Activated CD4-positive, alpha-beta memory T cell treated with anti-CD3 and anti-CD28 coated beads, Interleukin-2, amount 10 ng/mL, durations not matched to agents 7 days and 5 days (primary cell): ENCODE measurements around the gene WRNIP1. TPM values are rescaled to one million over a fixed set of nuclear protein-coding genes. Genes with fewer than 3 reads are reported as not detected.

Source experiments
- CTCF ChIA-PET: fragments of 350-600 bp; sonication (Branson Sonifier 250); formaldehyde crosslinking; loops from one replicate; lab custom pipeline; 2021; ENCODE audit warnings: antibody characterized with exemption, inconsistent platforms; lab: Charles Lee
- POLR2A ChIA-PET: fragments of 350-600 bp; sonication (Branson Sonifier 250); formaldehyde crosslinking; loops from one replicate; lab custom pipeline; 2021; ENCODE audit warnings: antibody characterized with exemption; lab: Charles Lee
- DNase-seq: peaks from one replicate; pipeline ENCODE4 v3.0.0-alpha.2; 2020
- H3K27ac Mint-ChIP-seq: one replicate; pipeline ENCODE4 v1.8.0; 2021; ENCODE audit warnings: mild to moderate bottlenecking, mixed read lengths
- H3K27me3 Mint-ChIP-seq: one replicate; pipeline ENCODE4 v1.8.0; 2021; ENCODE audit warnings: mixed read lengths
- H3K36me3 Mint-ChIP-seq: one replicate; pipeline ENCODE4 v1.8.0; 2021; ENCODE audit warnings: low read depth, mixed read lengths
- H3K4me1 Mint-ChIP-seq: one replicate; pipeline ENCODE4 v1.8.0; 2021; ENCODE audit warnings: mixed read lengths
- H3K4me3 Mint-ChIP-seq: one replicate; pipeline ENCODE4 v1.8.0; 2021; ENCODE audit warnings: mild to moderate bottlenecking, mixed read lengths
- H3K9me3 Mint-ChIP-seq: one replicate; pipeline ENCODE4 v1.8.0; 2021; ENCODE audit warnings: mixed read lengths
- total RNA-seq, 2 experiments: library from RNA; stranded (reverse); gene quantifications; one replicate each; pipeline ENCODE4 v1.2.3, GENCODE V29; 2021

Gene WRNIP1
- total RNA-seq, 2 experiments from 2014 or later, result 39.6 to 42.1 TPM

DNA sequence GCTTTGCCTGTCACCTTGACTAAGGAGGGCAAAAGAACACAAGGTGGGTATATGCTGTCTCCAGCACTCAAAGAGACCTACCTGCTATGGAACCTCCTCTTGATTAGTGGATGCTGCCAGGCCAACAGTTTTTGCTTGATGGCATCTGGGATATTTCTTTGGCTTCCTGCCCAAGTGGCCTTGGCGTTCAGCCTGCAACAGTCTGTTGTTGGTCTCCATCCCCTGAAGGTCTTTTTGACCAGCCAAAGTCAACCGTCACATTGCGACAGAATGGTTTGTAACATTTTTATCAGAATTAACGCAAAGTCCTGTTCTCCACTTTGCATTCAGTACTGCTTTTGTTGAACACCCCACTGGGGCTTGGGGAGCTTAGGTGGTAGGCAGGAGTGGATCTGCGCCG is 39.3 kb downstream of the WRNIP1 start:
- Mint-ChIP-seq H3K27me3 (no peaks in the 10 kb centered on the region), H3K27ac (no peak overlapping the region), H3K36me3 (no peaks in the 10 kb centered on the region), H3K4me1 (peaks cover 16% of the 10 kb centered on the region), H3K4me3 (no peak overlapping the region), H3K9me3 (no peaks in the 10 kb centered on the region)
- POLR2A ChIA-PET, result no interaction called here
- CTCF ChIA-PET, result no interaction called here
- no peak for DNase-seq

DNA sequence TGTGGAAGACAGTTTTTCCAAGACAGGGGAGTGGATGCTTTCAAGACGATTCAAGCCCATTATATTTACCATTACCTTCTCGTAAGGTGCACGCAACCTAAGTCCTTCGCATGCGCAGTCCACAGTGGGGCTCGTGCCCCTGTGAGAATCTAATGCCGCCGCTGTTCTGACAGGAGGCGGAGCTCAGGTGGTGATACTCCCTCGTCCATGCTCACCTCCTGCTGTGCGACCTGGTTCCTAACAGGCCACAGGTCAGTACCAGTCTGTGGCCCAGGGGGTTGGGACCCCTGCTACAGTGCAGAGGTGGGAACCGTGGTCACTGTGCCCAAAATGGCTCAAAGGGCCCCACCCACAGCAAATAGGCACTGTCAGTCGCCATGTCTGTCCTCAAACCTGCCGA is 39.8 kb downstream of the WRNIP1 start:
- ChIA-PET CTCF (no interaction called here), POLR2A (no interaction called here)
- peaks cover 16% of the 10 kb centered on the region for H3K4me1 Mint-ChIP-seq
- H3K27me3 Mint-ChIP-seq, result no peaks in the 10 kb centered on the region
- H3K36me3 Mint-ChIP-seq, result no peaks in the 10 kb centered on the region
- H3K27ac Mint-ChIP-seq, result no peak overlapping the region
- no peak for DNase-seq
- no peaks in the 10 kb centered on the region for H3K9me3 Mint-ChIP-seq
- no peak overlapping the region for H3K4me3 Mint-ChIP-seq

DNA sequence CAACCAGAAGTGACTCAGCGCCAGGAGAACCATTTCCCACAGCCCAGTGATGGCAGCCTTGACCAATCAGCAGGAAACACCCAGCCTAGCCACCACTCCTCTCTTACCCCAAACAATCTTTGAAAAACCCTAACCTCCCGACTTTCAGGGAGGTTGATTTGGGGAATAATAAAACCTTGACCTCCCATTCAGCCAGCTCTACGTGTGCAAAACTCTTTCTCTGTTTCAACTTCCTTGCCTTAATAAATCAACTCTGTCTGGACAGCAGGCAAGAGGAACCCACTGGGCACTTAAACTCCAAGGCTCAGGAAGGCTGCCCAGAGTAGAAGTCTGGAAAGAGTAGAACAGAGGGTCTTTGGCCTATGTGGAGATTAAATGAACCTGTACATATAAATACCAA is 41.5 kb downstream of the WRNIP1 start:
- no peak for DNase-seq
- Mint-ChIP-seq H3K36me3 (no peaks in the 10 kb centered on the region), H3K9me3 (no peaks in the 10 kb centered on the region), H3K4me3 (no peak overlapping the region), H3K4me1 (peaks cover 18% of the 10 kb centered on the region), H3K27me3 (no peaks in the 10 kb centered on the region), H3K27ac (no peak overlapping the region)
- CTCF ChIA-PET, result no interaction called here
- POLR2A ChIA-PET, result no interaction called here

DNA sequence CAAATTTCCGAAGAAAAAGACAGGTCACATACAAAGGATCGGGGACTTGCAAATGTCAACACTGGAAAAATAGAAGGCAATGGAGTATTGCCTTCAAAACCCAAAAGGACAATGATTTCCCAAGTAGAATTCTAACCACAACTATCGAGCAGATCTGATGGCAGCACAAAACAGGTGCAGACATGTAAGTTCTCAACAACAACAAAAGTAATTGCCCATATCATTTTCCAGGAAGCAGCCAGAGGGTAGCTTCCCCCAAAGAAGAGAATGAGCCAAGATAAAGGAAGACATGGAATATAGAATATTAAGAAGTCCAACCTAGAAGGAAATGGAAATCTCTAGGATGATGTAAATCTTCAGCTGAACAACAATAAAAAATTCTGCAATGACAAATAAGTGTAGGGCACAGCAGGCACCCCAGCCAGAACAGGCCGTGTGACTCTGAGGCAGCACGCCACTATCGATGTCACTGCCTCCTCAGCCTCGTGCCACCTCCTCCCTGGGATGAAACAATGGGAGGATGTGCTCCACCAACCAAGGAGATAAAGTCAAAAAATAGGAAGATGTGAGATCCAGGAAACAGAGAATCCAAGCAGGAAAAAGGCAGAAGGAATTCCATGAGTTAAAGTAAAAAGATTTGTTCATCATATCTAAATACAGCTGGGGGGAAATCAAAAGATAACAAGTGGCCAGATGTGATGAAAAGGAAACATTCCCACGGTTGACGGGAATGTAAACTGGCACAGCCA is 42.3 kb downstream of the WRNIP1 start:
- DNase-seq, result no peak
- Mint-ChIP-seq H3K27me3 (no peaks in the 10 kb centered on the region), H3K4me3 (no peak overlapping the region), H3K36me3 (no peaks in the 10 kb centered on the region), H3K27ac (no peak overlapping the region), H3K4me1 (peaks cover 18% of the 10 kb centered on the region), H3K9me3 (peaks cover 2% of the 10 kb centered on the region)
- POLR2A ChIA-PET, result no interaction called here
- CTCF ChIA-PET, result no interaction called here

DNA sequence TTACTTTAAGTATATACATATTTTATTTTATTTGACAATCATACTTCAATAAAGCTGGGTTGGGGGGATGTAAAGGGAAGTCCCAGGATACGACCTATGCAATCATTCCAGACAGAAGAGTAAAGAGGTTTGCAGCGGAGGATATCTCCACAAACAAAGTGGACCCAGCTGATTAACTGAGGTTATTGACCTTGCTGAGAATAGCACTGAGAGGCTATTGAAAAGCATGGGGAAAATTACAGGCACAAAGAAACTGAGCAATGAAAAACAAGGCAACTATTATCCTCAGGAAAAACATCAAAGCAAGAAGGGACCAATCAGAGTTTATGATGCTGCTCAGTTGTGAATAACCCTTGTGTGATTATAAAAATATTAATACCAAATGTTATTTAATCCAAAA is 43.8 kb downstream of the WRNIP1 start:
- no peak for DNase-seq
- ChIA-PET POLR2A (no interaction called here), CTCF (interaction anchor here (1.4 kb wide), 1 partner anchor 18 kb away, joined by 4 read pairs; no protein-coding TSS in a partner anchor)
- Mint-ChIP-seq H3K36me3 (no peaks in the 10 kb centered on the region), H3K4me3 (no peak overlapping the region), H3K27me3 (no peaks in the 10 kb centered on the region), H3K27ac (no peak overlapping the region), H3K9me3 (peaks cover 5% of the 10 kb centered on the region), H3K4me1 (peaks cover 18% of the 10 kb centered on the region)

DNA sequence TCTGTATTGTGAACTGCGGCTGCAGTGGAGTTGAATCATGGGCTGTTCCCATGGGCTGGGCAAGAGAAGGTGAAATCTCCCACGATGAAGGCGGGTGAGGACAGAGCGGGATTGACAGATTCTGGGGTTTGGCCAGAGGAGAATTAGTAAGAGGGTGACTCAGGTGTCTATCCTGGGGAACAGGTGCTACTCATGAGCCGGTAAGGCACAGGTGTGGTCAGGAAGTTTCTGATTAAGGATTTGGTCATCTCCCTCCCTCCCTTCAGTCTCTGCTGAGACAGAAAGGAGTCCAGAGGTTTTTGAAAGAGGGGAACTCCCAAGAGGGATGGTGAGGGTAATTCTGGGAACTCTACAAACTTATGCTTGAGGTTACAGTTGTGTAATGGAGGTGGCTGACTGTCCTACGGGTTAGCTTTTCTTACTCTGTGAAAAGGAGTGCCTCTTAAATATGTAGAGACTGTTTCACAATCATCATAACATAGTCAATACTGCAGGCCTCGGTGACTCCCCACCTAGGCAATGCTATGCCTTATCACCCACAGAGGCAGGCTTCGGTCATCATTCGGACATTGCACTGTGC is 45.0 kb downstream of the WRNIP1 start:
- ChIA-PET CTCF (interaction anchor here (1.0 kb wide), 1 partner anchor 15 kb away, joined by 3 read pairs; no protein-coding TSS in a partner anchor), POLR2A (no interaction called here)
- no peaks in the 10 kb centered on the region for H3K27me3 Mint-ChIP-seq
- H3K4me3 Mint-ChIP-seq, result no peak overlapping the region
- no peak for DNase-seq
- H3K36me3 Mint-ChIP-seq, result peaks cover 1% of the 10 kb centered on the region
- H3K4me1 Mint-ChIP-seq, result peaks cover 18% of the 10 kb centered on the region
- H3K27ac Mint-ChIP-seq, result no peak overlapping the region
- peaks cover 8% of the 10 kb centered on the region for H3K9me3 Mint-ChIP-seq

DNA sequence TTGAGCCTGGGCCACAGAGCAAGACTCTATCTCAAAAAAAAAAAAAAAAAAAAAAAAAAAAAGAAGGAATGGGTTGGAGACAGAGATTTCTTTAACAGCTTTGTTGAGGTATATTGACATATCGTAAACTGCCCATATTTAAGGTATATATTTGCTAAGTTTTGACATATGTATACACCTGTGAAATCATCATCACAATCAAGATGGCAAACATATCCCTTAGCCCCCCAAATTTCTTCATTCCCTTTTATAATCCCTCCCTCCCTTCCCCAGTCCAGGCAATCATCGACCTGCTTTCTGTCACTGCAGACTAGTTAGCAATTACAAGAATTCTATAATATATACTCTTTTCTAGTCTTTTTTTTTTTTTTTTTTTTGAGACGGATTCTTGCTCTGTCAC is 47.5 kb downstream of the WRNIP1 start:
- DNase-seq, result no peak
- H3K27ac Mint-ChIP-seq, result no peak overlapping the region
- no peaks in the 10 kb centered on the region for H3K27me3 Mint-ChIP-seq
- H3K9me3 Mint-ChIP-seq, result peaks cover 30% of the 10 kb centered on the region
- no peak overlapping the region for H3K4me3 Mint-ChIP-seq
- H3K36me3 Mint-ChIP-seq, result peaks cover 26% of the 10 kb centered on the region
- peaks cover 17% of the 10 kb centered on the region for H3K4me1 Mint-ChIP-seq
- CTCF ChIA-PET, result no interaction called here
- POLR2A ChIA-PET, result no interaction called here

DNA sequence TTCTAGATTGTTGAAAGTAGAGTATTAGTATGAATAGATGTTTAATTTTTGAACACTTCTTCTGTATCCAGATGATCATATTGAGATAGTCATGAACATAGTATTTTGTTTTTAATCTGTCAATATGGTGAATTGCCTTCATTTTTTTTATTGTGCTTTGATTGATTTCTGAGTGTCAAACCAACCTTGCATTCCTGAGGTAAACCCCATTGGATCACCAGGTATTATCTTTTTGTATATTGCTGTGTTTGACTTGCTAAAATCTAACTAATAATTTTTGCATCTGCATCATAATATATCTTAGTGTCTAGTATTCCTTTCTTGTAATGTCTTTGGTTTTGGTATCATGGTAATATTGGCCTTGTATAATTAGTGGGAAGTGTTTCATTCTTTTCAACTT is 51.0 kb downstream of the WRNIP1 start:
- H3K4me3 Mint-ChIP-seq, result no peak overlapping the region
- DNase-seq, result no peak
- ChIA-PET POLR2A (no interaction called here), CTCF (no interaction called here)
- peaks cover 30% of the 10 kb centered on the region for H3K9me3 Mint-ChIP-seq
- H3K27me3 Mint-ChIP-seq, result no peaks in the 10 kb centered on the region
- no peak overlapping the region for H3K27ac Mint-ChIP-seq
- peaks cover 37% of the 10 kb centered on the region for H3K4me1 Mint-ChIP-seq
- H3K36me3 Mint-ChIP-seq, result peaks cover 27% of the 10 kb centered on the region

DNA sequence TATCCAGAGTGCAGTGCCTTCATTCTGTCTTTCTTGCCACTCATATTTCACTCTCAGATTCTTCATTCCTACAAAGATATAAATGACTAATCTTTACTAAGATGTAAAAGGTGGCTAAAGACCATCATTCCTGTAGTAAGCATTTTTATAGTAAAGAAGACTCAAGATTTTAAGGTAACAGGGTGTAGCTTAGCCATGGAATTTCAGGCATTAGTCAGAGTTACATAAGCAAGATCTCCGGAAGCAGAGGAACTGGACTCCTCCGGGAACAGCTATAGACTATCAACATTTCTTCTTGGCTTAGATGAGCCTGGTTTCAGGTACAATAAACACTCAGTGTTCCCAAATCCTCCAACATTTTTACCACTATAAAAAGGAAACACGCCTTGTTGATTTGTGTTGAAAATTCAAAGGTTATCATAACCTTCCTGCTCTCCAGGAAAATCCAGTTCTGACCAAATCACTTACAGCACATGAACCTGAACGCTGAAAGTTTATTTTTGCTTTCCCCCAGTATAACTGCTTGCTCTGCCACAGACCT is 52.8 kb downstream of the WRNIP1 start:
- CTCF ChIA-PET, result interaction anchor here (1.1 to 2.1 kb wide), 3 partner anchors 26 to 114 kb away, joined by 3 to 6 read pairs (median 3); no protein-coding TSS in a partner anchor
- H3K27ac Mint-ChIP-seq, result no peak overlapping the region
- POLR2A ChIA-PET, result interaction anchor here (1.2 to 1.3 kb wide), 2 partner anchors 9 to 24 kb away, joined by 3 to 4 read pairs; no protein-coding TSS in a partner anchor
- H3K27me3 Mint-ChIP-seq, result no peaks in the 10 kb centered on the region
- no peak for DNase-seq
- H3K9me3 Mint-ChIP-seq, result peaks cover 28% of the 10 kb centered on the region
- H3K4me3 Mint-ChIP-seq, result no peak overlapping the region
- peaks cover 32% of the 10 kb centered on the region for H3K36me3 Mint-ChIP-seq
- H3K4me1 Mint-ChIP-seq, result peaks cover 45% of the 10 kb centered on the region

DNA sequence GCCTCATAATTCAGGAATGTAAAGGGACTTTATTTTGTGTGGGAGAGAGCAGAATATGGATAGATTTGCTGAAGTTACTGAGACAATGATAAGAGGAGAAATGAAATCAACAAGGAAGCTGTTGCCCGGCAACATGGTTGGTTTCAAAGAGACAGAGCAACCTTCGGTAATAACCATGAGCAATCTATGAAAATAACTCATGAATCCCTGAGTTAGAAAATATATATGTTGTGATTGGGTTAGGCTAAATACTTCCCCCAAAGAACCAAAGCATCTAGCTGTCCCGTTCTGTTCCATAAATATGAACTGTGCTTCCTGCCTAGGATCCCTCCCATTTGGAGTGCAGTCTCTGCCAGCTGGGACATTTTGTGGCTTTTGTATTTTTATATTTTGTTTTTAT is 53.4 kb downstream of the WRNIP1 start:
- Mint-ChIP-seq H3K4me1 (peaks cover 45% of the 10 kb centered on the region), H3K27me3 (no peaks in the 10 kb centered on the region), H3K9me3 (peaks cover 29% of the 10 kb centered on the region), H3K36me3 (peaks cover 32% of the 10 kb centered on the region), H3K4me3 (no peak overlapping the region), H3K27ac (no peak overlapping the region)
- DNase-seq, result no peak
- ChIA-PET POLR2A (interaction anchor here (1.0 to 1.3 kb wide), 3 partner anchors 9 to 27 kb away, joined by 3 to 4 read pairs (median 3); no protein-coding TSS in a partner anchor), CTCF (interaction anchor here (1.1 to 2.1 kb wide), 3 partner anchors 27 to 114 kb away, joined by 3 to 6 read pairs (median 3); no protein-coding TSS in a partner anchor)

DNA sequence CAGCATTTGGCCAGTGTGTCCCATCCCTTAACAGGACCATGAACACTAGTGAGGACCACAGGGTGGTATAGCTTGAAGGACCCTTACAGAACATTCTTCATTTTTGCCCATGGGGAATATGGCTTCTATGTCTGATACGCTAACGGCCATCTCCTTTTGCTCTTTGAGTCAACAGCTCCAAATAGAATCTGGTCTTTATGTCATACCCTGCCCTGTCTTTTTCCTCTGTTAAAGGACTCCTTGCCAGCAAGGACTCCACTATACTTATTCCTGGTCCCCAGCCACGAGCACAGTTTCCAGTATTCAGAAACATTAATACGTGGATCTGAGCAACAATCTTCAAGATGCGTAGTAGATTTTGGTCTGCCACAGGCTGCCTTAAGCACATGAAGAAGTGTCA is 53.9 kb downstream of the WRNIP1 start:
- CTCF ChIA-PET, result interaction anchor here (1.4 kb wide), 1 partner anchor 113 kb away, joined by 3 read pairs; no protein-coding TSS in a partner anchor
- H3K4me3 Mint-ChIP-seq, result no peak overlapping the region
- POLR2A ChIA-PET, result interaction anchor here (1.0 to 1.3 kb wide), 3 partner anchors 8 to 28 kb away, joined by 3 to 4 read pairs (median 3); no protein-coding TSS in a partner anchor

DNA sequence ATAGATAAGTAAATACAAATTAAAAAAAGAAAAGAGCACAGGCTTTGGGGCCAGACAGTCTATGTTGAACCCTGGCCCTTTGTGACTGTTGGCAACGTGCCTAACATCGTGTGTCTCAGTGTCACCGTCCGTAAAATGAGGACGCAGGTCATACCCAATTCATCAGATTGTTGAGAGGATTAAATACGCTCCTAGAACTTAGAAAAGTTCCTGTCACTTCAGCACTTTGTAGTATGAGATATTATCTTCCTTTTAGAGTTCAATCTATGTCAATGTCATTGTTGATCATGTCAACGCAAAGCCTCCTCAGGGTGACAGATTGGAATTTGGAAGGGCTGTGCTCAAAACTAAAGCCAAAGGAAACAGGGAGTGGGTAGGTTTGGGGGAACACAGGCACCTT is 54.8 kb downstream of the WRNIP1 start:
- peak overlapping the region; percentile 73 for H3K27ac Mint-ChIP-seq
- peaks cover 29% of the 10 kb centered on the region for H3K9me3 Mint-ChIP-seq
- H3K36me3 Mint-ChIP-seq, result peaks cover 32% of the 10 kb centered on the region
- peaks cover 45% of the 10 kb centered on the region for H3K4me1 Mint-ChIP-seq
- no peak overlapping the region for H3K4me3 Mint-ChIP-seq
- CTCF ChIA-PET, result no interaction called here
- H3K27me3 Mint-ChIP-seq, result no peaks in the 10 kb centered on the region
- POLR2A ChIA-PET, result no interaction called here
- no peak for DNase-seq

More for the DNA sequence above, 53.9 kb downstream of the WRNIP1 start:
- peaks cover 32% of the 10 kb centered on the region for H3K36me3 Mint-ChIP-seq
- no peak overlapping the region for H3K27ac Mint-ChIP-seq
- peaks cover 29% of the 10 kb centered on the region for H3K9me3 Mint-ChIP-seq
- no peaks in the 10 kb centered on the region for H3K27me3 Mint-ChIP-seq
- DNase-seq, result no peak
- H3K4me1 Mint-ChIP-seq, result peaks cover 45% of the 10 kb centered on the region

DNA sequence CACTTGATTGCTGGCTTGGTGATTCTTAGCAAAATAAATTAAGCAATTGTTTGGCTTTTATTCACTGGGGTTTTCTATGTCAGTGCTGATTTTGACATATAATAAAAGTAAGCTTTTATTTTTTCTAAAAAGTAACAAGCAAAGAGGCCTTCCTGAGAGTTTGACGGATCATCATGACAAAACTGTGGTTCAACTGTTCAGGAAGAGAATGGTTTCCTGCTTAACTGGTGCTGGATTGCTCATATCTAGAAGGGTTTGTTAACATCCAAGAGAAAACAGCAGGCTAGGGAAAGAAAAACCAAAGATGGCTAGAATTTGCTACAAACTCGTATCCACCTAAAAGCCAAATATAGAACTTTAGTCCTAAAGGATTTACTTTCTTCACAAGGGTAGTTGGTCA is 55.2 kb downstream of the WRNIP1 start:
- H3K27ac Mint-ChIP-seq, result peak overlapping the region; percentile 73
- ChIA-PET POLR2A (no interaction called here), CTCF (no interaction called here)
- H3K36me3 Mint-ChIP-seq, result peaks cover 28% of the 10 kb centered on the region
- no peak for DNase-seq
- H3K4me1 Mint-ChIP-seq, result peaks cover 45% of the 10 kb centered on the region
- H3K9me3 Mint-ChIP-seq, result peaks cover 24% of the 10 kb centered on the region
- no peaks in the 10 kb centered on the region for H3K27me3 Mint-ChIP-seq
- no peak overlapping the region for H3K4me3 Mint-ChIP-seq
